Measurements from ENCODE around the gene PSME4.

PSME4 gene

DNA sequence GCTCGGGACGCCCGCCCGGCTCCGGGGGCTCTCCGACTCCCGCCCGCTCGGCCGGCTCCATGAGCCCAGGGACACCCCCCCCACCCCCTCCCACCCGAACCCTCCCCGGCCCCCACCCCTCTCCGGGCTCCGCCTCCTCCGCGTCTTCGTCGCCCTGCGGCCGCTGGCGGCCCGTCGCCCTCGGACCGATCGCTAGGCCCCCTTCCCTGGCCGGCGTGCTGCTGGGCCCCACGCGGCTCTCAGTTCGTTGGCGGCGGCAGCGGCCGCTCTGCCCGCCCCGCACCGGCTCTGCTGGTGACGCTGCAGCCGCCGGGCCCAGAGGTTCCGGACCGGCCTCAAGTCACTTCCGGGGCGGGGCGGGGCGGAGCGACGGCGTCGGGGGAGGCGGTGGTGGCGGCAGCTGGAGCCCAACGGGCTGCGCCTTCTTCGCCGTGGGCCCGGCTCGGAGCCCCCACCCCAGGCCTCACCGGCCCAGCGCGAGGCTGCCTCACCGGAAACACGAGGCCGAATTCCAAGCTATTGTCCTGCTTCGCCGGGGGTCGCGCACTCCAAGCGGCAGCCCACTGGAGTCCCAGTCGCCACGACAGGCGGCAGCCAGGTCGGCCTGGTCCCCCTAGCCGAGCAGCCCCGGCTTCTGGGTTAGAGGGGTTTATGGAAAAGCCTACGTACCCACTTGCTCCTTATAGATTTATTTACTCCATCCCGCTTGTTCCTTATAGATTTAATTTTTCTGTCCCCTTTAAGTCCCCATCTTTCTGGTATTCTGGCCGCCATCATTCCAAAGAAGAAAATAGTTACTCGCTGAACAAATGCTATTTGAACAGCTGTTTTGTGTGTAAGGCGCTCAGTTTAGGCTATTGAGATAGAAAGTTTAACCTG is at the start of gene PSME4:
TSS of gene PSME4 (minus strand) at position 270 of the 879 bp plus-strand sequence. CDS start at position 61, 209 bp downstream.
- peak; percentile 97 for DNase-seq

GRCh38 chr2:54015798-54016699 is 45.3 kb upstream of the PSME4 start:
- DNase-seq = peak; percentile 23

DNA sequence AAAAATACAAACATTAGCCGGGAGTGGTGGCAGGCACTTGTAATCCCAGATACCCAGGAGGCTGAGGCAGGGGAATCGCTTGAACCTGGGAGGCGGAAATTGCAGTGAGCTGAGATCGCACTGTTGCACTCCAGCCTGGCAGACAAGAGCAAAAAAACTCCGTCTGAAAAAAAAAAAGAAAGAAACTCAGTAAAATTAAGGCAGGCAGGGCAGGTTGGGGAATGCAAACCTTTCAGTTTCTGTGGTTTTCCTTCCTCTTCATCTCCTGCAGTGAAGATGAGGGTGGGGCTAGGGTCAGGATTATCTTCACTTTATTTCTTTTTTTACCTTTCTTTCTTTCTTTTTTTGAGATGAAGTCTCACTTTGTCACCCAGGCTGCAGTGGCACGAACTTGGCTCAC is 43.2 kb upstream of the PSME4 start:
- no peak for DNase-seq

DNA sequence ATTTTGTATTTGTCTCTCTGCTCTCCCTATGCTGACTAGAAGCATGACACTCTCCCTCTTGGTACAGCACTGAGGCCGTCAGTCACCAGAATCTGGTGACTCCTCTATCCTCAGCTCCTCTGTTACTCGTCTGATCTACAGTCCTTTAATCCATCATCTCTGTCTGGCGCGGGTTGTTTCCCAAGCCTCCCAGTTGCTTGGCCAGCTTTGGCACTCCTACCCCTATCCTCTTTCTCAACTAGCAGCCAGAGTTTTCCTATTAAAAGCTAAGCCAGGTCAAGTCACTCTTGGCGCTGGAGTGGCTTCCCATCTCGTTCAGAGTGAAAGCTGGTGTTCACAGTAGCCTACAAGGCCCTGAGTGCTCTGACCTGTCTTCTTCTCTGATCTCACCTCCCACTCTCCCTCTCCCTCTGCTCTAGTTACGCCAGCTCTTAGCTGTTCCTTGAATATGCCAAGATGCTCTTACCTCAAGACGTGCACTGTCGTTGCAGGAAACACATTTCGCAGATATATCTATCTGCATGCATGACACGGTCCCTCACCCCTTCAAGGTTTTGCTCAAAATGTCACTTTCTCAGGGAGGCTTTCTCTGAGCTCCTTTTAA is 41.8 kb upstream of the PSME4 start:
- no peak for DNase-seq

GRCh38 chr2:54009549-54009948 is 38.8 kb upstream of the PSME4 start:
- no peak for DNase-seq

- no peak for DNase-seq
Observed at GRCh38 chr2:54008439-54008838, 37.6 kb upstream of the PSME4 start.

DNA sequence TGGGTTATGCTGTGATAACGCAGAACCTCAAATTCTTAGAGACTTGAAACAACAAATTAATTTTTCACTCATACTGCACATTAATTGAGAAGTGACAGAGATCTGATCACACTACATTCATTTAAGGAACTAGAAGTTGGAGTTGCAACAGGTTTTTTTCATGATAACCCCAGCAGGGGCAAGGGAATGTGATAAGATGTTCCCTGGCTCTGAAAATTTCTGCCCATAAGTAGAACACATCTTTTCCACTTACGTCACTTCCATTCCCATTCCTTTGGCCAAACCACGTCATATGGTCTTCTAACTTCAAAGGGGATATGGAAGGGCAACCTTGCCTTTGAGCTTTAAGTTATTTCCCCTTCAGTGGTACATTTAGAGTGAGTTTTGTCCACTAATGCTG is 29.7 kb upstream of the PSME4 start:
- DNase-seq = no peak

DNA sequence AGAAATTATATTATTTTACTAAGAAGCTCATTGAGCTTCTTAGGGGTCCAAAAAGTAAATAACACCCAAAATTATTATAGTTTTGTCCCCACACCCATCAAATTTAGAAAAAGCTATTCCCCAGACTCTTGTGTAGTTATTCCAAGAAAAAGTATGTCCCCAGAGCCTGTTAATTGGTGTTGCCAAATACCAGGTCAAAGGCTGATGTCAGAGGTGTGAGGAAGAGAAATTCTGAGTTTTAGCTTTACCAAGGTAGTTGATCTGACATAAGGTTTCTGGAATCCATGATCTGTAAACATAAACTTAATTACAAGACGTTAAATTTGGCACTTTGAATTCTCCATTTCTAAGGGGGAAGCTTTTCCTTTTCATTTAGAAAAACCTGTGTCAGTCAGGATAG is 29.3 kb upstream of the PSME4 start:
- no peak for DNase-seq

GRCh38 chr2:53998834-53999233 is 28.0 kb upstream of the PSME4 start:
- DNase-seq = no peak

DNA sequence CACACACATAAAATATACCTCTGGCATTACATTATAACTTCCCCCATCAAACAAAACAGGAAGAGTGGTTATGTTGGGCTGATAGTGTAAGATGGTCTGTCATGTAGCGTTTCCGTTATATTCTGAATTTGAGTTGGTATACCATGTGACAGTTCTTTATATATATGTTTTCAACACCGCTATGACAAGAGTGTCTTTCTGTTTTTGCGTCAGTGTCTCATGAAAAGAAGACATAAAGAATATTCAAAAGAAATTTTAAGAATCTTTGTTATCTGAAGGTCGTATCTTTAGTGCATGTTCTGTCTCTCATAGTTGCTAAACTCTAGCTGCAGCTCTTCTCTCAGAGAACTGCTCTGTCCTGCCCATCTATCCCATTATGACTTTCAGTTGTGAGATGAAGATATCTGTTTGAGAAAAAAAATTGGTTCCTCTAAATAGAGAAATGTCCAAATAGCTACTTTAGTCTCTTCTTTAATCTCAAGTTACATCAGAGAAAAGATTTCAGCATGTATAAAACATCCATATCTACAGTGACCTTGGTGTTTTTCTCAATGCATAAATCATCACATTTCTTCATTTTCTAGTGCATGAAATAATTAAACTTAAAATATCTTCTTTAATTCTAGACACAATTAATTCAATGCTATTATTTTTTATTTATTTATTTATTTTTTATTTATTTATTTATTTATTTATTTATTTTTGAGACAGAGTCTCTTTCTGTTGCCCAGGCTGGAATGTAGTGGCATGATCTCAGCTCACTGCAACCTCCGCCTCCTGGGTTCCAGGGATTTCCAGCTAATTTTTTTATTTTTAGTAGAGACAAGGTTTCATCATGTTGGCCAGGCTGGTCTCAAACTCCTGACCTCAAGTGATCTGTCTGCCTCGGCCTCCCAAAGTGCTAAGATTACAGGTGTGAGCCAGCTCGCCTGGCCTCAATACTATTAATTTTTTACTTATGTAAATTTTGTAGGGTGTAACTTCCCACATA is 24.3 kb upstream of the PSME4 start:
- DNase-seq = no peak

DNA sequence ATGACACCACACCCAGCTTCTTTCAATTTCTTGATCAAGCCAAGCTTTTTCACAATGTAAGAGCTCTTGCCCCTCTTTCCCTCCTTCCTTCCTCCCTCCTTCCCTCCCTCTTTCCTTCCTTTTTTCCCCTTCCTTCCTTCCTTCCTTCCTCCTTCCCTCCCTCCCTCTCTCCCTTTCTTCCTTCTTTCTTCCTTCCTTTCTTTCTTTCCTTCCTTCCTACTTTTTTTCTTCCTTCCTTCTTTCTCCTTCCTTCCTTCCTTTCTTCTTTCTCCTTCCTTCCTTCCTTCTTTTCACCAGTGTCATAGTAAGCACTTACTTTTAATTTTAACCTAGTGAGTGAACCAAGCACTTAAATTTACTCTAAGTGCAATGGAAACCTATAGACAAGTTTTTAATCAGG is 21.2 kb upstream of the PSME4 start:
- no peak for DNase-seq

- no peak for DNase-seq
Observed at GRCh38 chr2:53989210-53989862, 18.5 kb upstream of the PSME4 start.

DNA sequence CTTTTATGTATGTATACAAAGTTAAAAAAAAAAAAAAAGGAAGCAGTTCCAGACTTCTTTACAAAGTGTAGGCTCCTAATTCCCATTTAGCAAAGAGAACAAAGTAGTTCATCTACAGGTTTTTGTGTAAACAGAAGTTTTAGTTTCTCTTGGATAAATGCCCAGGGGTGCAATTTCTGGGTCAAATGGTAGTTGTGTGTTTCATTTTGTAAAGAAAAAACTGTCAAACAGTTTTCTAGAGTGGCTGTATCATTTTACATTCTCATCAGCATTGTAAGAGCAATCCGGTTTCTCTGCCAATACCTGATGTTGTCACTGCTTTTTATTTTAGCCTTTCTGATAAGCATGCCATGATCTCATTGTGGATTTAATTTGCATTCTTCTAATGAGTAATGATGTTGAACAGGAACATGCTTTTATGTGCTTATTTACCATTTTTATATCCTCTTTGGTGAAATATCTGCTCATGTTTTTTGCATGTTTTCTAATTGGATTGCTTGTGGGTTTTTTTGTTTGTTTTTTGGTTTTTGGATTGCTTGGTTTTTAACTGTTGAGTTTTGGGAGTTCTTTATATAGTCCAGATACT is 16.6 kb upstream of the PSME4 start:
- DNase-seq = peak; percentile 24

DNA sequence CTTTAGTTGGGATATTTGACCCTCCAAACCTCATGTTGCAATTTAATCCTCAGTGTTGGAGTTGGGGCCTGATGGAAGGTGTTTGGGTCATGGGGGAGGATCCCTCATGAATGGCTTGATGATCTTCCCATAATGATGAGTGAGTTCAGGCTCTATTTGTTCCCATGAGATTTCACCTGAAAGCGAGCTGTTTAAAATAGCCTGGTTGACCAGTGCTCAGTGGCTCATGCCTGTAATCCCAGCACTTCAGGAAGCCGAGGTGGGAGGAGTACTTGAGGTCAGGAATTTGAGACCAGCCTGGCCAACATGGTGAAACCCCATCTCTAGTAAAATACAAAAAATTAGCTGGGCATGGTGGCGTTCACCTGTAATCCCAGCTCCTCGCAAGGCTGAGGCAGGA is 14.9 kb upstream of the PSME4 start:
- no peak for DNase-seq

GRCh38 chr2:53969968-53970723 is 647 bp downstream of the PSME4 start:
- peak; percentile 86 for DNase-seq

GRCh38 chr2:53969285-53969967 is 1.4 kb downstream of the PSME4 start:
- peak; percentile 55 for DNase-seq

- no peak for DNase-seq
Observed at GRCh38 chr2:53964987-53965687, 5.7 kb downstream of the PSME4 start.

DNA sequence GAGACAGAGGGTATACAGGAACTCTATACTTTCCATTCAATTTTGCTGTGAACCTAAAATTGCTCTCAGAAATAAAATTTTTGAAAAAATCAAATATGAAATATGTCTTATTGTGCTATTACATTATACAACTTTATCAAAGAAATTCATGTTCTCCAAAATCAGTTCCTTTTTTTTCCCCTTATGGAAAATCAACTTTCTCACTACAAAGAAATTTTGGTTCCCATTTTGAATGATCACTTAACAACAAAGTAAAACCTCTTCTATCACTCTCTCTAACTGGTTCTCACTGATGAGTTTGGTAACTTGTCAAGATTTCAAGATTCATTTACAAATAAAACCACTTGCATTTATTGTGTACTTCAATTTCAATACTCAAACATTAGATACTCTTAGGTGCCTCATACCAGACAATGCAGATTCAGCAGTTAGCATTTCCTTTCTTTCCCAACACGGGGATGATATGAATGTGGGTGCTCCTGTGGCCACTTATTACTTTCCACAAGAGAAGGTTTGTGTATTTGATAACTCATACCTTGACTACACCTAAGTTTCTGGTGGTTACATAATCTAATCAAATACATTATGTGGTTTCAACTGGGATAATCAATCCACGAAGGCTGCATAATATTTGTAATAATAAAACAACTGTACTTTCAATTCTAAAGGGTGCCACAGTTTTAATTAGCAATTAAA is 6.4 kb downstream of the PSME4 start:
- DNase-seq = no peak

Measured in eye (tissue), 1 donor.